Duodenal mucosa (tissue), 2 donors: ENCODE results near the gene BICDL1.

Experiments used
- H3K27ac ChIP-seq: one replicate; pipeline ENCODE4 v1.7.0; 2013; ENCODE audit warnings: low read depth, low read length
- H3K27me3 ChIP-seq, 2 donors: one replicate each; pipeline ENCODE4 v1.7.0; 2013; ENCODE audit warnings: low read length in 2 of 2, control low read depth in 1 of 2; ENCODE audit not compliant: insufficient read depth in 2 of 2, control insufficient read depth in 1 of 2
- H3K36me3 ChIP-seq, 2 donors: one replicate each; pipeline ENCODE4 v1.7.0; 2013; ENCODE audit warnings: low read length in 2 of 2, control low read depth in 1 of 2; ENCODE audit not compliant: insufficient read depth in 2 of 2, control insufficient read depth in 1 of 2
- H3K4me1 ChIP-seq, 2 donors: one replicate each; pipeline ENCODE4 v1.7.0; 2013; ENCODE audit warnings: low read length in 2 of 2, control low read depth in 1 of 2; ENCODE audit not compliant: insufficient read depth in 2 of 2, control insufficient read depth in 1 of 2
- H3K4me3 ChIP-seq, 2 donors: one replicate each; pipeline ENCODE4 v1.7.0; 2013; ENCODE audit warnings: low read length in 2 of 2, low read depth in 1 of 2
- H3K9ac ChIP-seq, 2 donors: one replicate each; pipeline ENCODE4 v1.7.0; 2013; ENCODE audit warnings: low read length in 2 of 2, low read depth in 1 of 2
- H3K9me3 ChIP-seq, 2 donors: one replicate each; pipeline ENCODE4 v1.7.0; 2013; ENCODE audit warnings: low read length in 2 of 2, control low read depth in 1 of 2; ENCODE audit not compliant: control insufficient read depth in 1 of 2

Gene BICDL1

GRCh38 chr12:119988472-119989360 is at the start of gene BICDL1:
BICDL1 (plus strand) TSS chr12:119989236; CDS start chr12:119989869, 633 bp downstream.
- peak within 1 kb of the TSS; percentile 82 for H3K27ac ChIP-seq
- peak within 1 kb of the TSS; percentile 62 for H3K4me3 ChIP-seq
- H3K27me3 ChIP-seq, result peaks cover 5 to 11% of the 10 kb centered on the region in 2 donors
- H3K4me1 ChIP-seq, result peaks cover 13% of the 10 kb centered on the region in 2 donors
- no peaks in the 10 kb centered on the region for H3K36me3 ChIP-seq
- H3K9ac ChIP-seq, result peak within 1 kb of the TSS; percentile 30 to 39
- H3K9me3 ChIP-seq, result no peaks in the 10 kb centered on the region

- Histone ChIP-seq H3K27ac (no peak overlapping the region), H3K9me3 (no peaks in the 10 kb centered on the region), H3K27me3 (no peaks in the 10 kb centered on the region), H3K9ac (no peak overlapping the region), H3K4me3 (no peak overlapping the region), H3K4me1 (no peaks in the 10 kb centered on the region), H3K36me3 (no peaks in the 10 kb centered on the region)
Measured at GRCh38 chr12:119940897-119941296, 48.1 kb upstream of the BICDL1 start.

GRCh38 chr12:119942386-119942785 is 46.6 kb upstream of the BICDL1 start:
- Histone ChIP-seq H3K9me3 (no peaks in the 10 kb centered on the region), H3K27me3 (no peaks in the 10 kb centered on the region), H3K36me3 (no peaks in the 10 kb centered on the region), H3K9ac (no peak overlapping the region), H3K27ac (no peak overlapping the region), H3K4me3 (no peak overlapping the region), H3K4me1 (no peaks in the 10 kb centered on the region)

GRCh38 chr12:119946213-119946612 is 42.8 kb upstream of the BICDL1 start:
- H3K27me3 ChIP-seq, result no peaks in the 10 kb centered on the region
- H3K9me3 ChIP-seq, result no peaks in the 10 kb centered on the region
- no peaks in the 10 kb centered on the region for H3K36me3 ChIP-seq
- no peak overlapping the region for H3K4me3 ChIP-seq
- no peak overlapping the region for H3K9ac ChIP-seq
- H3K27ac ChIP-seq, result no peak overlapping the region
- H3K4me1 ChIP-seq, result no peaks in the 10 kb centered on the region

GRCh38 chr12:119949145-119949544 is 39.9 kb upstream of the BICDL1 start:
- no peaks in the 10 kb centered on the region for H3K4me1 ChIP-seq
- H3K4me3 ChIP-seq, result no peak overlapping the region
- H3K27ac ChIP-seq, result no peak overlapping the region
- H3K9me3 ChIP-seq, result no peaks in the 10 kb centered on the region
- no peak overlapping the region for H3K9ac ChIP-seq
- H3K27me3 ChIP-seq, result no peaks in the 10 kb centered on the region
- H3K36me3 ChIP-seq, result no peaks in the 10 kb centered on the region

GRCh38 chr12:119949594-119949993 is 39.4 kb upstream of the BICDL1 start:
- no peaks in the 10 kb centered on the region for H3K9me3 ChIP-seq
- no peaks in the 10 kb centered on the region for H3K36me3 ChIP-seq
- H3K4me1 ChIP-seq, result no peaks in the 10 kb centered on the region
- no peak overlapping the region for H3K4me3 ChIP-seq
- H3K27ac ChIP-seq, result no peak overlapping the region
- no peaks in the 10 kb centered on the region for H3K27me3 ChIP-seq
- no peak overlapping the region for H3K9ac ChIP-seq

GRCh38 chr12:119956047-119956446 is 33.0 kb upstream of the BICDL1 start:
- Histone ChIP-seq H3K9me3 (peaks cover 16 to 23% of the 10 kb centered on the region in 2 donors), H3K27me3 (no peaks in the 10 kb centered on the region), H3K4me1 (no peaks in the 10 kb centered on the region), H3K36me3 (no peaks in the 10 kb centered on the region), H3K9ac (no peak overlapping the region), H3K4me3 (no peak overlapping the region), H3K27ac (no peak overlapping the region)

GRCh38 chr12:119957135-119957534 is 31.9 kb upstream of the BICDL1 start:
- no peaks in the 10 kb centered on the region for H3K4me1 ChIP-seq
- H3K27ac ChIP-seq, result no peak overlapping the region
- H3K27me3 ChIP-seq, result no peaks in the 10 kb centered on the region
- H3K4me3 ChIP-seq, result no peak overlapping the region
- no peaks in the 10 kb centered on the region for H3K36me3 ChIP-seq
- H3K9ac ChIP-seq, result no peak overlapping the region
- H3K9me3 ChIP-seq, result peaks cover 16 to 23% of the 10 kb centered on the region in 2 donors

- no peaks in the 10 kb centered on the region for H3K27me3 ChIP-seq
- peaks cover 16 to 23% of the 10 kb centered on the region in 2 donors for H3K9me3 ChIP-seq
- H3K4me1 ChIP-seq, result no peaks in the 10 kb centered on the region
- H3K9ac ChIP-seq, result no peak overlapping the region
- H3K4me3 ChIP-seq, result no peak overlapping the region
- H3K36me3 ChIP-seq, result no peaks in the 10 kb centered on the region
- H3K27ac ChIP-seq, result no peak overlapping the region
Measured at GRCh38 chr12:119959435-119959834, 29.6 kb upstream of the BICDL1 start.

GRCh38 chr12:119964123-119964522 is 24.9 kb upstream of the BICDL1 start:
- Histone ChIP-seq H3K9me3 (no peaks in the 10 kb centered on the region), H3K9ac (no peak overlapping the region), H3K36me3 (no peaks in the 10 kb centered on the region), H3K27ac (no peak overlapping the region), H3K27me3 (no peaks in the 10 kb centered on the region), H3K4me1 (no peaks in the 10 kb centered on the region), H3K4me3 (no peak overlapping the region)
